Activated CD4-positive, CD25-positive, alpha-beta regulatory T cell treated with anti-CD3 and anti-CD28 coated beads, Interleukin-2, amount 50 U/mL, for 16 hours (primary cell): ENCODE measurements around the gene PIEZO1.

Source experiments
- DNase-seq: peaks from one replicate; pipeline ENCODE4 v3.0.0-alpha.2; 2020; ENCODE audit warnings: low read depth, low spot score

PIEZO1 gene

DNA sequence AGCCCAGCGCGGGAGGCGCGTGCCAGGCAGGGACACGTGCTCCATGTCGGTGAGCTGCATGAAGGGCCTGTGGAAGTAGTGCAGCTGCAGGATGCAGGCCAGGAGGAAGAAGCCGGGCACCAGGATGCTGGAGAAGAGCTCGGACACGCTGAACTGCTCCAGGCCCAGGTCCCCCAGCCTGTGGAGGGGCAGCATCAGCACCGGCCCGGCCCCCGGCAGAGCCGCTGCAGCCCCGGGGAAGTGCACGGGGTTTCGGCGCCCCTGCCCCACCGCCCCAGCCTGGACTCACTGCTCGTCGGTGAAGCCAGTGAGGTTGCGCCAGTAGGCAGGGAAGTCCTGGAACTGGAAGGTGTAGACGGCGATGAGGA is 50.7 kb downstream of the PIEZO1 start:
- no peak for DNase-seq

DNA sequence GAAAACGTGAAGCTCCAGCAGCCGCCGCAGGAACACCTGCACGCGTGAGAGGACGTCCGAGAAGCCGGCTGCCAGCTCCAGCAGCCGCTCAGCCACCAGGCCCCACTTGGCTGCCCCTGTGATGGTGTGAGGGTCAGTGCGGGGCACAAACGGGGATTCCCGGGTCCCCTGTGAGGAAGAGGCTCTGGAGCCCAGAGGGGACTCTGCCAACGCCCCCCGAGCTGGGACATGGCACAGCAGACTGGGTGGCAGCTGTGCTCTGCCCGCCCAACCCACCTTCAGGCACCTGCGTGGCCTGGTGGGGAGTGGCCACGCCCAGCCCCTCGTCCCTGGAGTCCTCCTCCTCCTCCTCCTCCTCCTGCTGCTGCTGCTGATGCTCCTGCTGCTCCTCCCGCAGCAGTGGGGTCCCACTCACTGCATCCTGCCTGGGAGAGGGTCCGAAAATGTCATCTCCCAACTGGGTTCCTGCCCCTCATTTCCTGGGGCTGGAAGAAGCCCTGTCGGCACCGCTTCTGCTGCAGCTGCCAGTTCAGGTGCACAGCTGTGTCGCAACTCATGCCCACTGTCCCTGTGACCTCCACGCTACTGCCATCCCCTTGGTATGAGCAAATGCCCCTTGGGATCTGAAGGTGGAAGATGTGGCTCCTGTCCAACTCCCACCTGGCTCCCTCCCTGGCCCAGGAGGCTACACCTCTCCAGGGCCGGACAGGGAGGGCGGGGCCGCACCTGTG is 51.2 kb downstream of the PIEZO1 start:
- DNase-seq: no peak

DNA sequence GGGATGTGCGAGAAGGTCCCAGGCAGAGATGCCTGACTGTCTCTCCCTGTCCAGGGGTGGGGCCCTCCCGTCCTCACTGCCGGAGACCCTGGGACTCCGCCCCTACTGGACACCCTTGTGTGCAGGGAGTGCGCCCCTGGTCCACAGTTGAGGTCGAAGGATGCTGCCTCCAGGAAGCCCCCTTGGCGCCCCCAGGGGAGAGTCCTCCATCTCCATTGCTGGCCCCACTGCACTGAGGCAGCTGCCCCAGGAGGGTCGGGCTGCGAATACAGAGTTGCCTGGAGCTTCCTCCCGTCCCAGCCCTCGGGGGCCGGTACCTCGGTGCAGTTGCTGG is 52.1 kb downstream of the PIEZO1 start:
- no peak for DNase-seq

DNA sequence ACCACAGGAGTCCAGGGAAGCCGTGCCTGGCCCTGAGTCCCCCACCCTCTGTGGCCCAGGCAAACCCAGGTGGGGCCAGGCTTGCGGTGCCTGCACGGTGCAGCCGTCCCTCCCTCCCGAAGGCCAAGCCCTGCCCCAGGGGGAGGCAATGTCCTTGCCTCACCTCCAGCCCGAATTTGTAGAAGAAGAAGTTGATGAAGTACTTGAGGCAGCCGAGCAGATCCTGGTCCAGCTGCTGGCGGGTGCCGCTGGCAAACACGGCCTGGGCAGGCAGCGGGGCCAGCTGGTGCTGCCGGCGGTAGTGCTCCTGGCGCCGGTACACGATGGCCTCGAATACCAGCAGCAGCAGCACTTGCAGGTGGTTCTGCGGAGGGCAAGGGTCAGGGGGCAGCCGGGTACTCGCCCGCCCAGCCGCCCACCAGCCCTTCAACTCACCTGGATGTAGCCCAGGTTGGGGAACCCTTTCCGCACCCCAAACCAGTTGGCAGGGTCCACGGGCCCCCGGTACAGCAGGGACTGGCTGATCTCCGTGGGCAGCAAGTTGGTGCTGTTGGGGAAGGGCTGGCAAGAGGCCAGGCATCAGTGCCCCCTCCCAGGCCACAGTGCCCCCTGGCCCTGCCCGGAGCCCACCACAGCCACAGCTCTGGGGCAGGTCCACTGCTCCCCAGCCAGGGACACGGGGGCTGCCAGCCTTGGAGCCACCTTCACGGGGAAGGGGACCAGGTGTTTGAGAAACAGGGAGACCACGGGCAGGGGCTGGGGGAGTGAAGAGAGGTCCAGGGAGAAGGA is 52.7 kb downstream of the PIEZO1 start:
- no peak for DNase-seq

DNA sequence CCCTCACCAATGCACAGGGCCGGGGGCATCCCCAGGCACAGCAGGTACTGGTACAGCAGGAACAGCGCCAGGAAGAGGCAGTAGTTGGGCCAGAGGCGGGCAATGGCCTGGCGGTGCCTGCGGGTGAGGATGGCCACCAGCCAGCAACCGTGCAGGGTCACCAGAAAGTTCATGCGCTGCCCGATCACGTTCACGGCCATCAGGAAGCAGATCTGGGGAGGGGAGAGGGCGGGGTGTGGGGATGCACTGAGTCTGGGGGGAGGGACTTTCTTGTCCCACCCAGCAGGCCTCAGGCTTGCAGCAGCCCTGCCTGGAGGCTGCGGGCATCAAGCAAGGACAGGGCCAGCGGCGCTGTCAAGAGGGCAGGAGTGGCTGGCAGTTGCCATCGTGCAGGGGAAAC is 53.3 kb downstream of the PIEZO1 start:
- no peak for DNase-seq

DNA sequence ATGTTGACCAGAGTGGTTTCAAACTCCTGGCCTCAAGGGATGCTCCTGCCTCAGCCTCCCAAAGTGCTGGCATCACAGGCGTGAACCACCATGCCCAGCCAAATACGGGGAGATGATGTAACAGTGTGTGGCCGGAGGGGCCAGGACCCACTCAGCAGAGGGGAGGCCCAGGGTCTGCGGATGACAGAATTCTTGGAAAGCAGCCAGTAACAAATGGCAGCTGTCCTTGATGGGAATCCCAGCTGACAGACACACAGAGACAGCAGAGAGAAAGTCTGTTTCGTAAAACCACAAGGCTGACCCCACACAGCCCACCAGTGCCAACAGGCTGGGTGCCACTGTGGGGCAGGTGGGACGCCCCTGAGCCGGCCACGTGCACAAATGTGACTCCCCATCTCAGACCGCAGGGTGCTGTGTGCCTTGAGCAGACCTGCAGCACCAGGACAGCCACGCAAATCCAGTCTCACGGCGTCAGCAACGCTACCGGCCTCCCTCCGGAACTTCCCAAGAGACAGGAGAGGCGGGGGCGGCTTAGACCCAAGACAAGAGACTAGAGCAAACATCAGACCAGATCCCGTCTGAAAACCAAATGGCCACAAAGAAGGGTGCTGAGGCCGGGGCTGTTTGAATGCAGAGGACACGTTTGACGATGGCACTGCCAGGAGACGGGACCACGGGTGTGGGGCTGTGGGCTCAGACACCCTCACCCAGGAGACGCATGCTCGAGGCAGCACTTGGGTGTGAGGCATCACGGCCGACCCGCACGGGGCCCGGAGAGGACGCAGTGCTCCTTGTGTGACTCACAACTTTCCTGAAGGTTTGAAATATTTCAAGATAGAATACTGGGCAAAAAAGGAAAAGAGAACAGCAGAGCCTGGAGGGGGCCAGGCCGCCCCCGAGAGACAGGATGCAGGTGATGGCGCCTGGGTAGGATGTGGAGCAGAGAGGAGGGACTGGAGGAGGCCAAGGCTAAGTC is 54.1 kb downstream of the PIEZO1 start:
- DNase-seq: no peak

DNA sequence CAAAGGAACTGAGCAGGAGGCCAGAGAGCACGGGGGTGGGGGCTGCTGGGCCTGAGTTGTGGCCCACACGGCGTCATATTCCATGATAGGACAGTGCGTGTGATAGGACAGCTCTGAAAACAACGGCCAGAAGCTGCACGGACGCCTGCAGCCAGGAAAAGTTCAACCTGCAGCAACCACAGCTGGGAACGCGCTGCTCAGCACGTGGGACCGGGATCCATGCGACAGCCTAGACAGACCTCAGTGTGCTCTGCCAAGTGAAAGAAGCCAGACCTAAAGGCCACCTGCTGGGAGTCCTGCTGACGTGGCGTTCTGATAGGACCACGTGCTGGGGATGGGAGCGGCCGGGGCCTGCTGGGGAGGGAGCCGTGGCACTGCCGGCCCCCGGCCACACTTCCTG is 57.1 kb downstream of the PIEZO1 start:
- DNase-seq: no peak

DNA sequence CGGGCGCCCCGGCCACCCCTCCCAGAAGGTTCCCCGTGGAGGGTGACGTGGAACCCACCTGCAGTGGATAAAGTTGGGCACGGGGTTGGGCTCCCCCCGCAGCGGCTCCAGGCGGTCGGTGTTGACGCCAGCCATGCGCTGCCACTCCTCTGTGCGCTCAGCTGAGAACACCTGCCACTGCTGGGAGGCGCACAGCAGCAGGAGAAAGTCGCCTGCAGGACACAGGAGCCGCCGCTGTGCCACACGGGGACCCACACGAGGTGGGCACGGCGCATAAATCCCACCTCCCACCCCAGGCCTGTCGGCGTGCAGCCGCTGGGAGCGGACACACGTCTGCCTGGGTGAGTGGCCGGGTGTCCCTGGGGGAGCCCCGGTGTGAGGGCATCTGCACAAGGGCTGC is 58.0 kb downstream of the PIEZO1 start:
- DNase-seq: no peak

DNA sequence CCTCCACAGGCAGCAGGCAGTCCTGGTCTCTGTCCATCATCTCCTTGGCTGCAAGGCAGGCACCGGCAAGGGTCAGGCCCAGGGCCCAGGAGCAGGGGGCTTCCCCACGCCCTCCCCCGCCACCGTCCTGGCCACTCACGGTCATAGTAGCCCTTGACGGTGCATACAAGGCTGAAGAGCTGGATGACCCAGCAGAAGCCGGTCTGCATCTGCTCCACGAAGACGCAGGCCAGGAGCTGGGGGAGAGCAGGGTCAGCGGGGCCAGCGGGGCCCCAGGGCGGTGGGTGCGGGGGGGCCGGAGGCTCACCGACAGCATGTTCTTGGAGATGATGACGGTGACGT is 58.6 kb downstream of the PIEZO1 start:
- no peak for DNase-seq

DNA sequence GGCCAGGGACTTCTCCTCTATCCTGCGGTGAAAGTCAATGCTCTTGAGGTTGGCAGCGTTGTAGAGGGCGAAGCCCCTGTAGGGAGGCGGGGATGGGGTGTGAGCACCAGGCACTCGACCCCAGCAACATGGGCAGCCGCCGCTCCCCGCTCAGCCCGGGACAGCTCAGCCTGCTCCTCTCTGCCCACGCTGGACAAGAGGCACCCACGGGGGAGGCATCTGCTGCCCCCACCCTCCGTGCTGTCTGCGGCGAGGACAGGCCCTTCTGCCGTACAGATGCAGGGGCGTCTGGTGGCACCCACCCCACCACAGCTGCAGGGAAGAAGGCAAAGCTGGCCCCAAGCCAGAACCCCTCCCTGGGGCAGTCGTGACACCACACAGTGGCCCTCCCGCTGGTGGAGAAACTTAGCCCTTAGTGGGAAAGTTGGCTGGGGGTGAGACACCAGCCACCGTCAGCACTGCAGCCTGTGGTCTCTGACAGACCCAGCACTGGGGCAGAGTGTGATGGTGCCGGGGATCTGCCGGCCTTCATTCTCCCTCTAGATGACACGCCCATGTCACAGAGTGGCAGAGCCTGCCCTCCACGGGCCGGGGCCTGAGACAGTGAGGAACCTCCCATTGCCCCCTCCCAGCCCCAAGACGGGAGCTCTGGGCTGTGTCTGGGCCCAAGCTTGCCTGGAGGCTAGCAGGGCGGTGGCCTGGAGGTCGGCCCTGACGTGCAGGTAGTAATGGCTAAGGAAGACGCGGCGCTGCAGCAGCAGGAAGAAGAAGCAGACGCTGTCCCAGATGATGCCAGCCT is 59.2 kb downstream of the PIEZO1 start:
- no peak for DNase-seq

DNA sequence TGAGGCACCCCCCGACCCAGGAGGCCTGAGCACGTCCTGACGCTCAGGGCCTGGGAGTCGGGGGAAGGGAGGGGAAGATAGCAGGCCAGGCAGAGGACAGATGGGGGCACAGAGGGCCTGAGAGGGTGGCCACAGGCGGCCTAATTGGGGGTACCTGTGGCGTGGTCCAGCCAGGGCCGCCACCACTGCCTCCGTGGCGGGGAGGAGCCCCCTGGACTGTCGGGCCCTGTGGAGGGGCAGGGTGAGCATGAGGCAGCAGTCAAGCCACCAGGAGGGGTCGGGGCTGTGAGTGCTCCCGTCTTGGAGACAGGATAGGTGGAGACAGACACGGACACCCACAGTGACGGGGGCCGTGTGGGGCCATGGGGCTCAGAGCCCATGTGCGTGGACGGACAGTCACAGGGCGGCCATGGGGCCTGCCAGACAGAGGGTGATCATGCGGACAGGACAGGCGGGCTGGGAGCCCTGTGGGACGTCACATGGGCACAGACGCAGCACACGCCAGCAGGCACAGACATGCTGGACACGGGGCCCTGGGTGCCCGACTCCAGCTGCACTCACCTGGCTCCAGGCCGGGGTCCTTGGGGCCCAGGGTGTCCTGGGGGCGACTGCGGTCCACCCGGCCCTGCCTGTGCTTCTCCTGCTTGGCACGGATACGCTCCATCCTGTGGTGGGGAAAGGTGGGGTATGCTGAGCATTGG is 60.0 kb downstream of the PIEZO1 start:
- DNase-seq: no peak

DNA sequence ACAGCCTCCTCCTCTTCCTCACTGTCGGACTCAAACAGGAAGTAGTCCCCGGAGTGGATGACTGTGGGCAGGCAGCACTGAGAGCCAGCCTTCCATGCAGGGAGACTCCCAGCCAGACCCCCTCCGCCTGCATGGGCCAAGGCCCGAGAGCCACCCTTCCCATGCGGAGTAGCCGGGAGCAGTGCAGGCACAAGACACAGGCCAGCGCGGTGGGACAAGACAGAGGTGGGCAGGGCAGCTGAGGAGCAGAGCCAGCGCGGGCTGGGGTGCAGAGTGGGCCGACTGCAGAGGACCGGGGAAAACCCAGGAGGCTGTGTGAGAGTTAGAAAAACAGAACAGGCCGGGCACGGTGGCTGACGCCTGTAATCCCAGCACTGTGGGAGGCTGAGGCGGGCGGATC is 61.1 kb downstream of the PIEZO1 start:
- no peak for DNase-seq

DNA sequence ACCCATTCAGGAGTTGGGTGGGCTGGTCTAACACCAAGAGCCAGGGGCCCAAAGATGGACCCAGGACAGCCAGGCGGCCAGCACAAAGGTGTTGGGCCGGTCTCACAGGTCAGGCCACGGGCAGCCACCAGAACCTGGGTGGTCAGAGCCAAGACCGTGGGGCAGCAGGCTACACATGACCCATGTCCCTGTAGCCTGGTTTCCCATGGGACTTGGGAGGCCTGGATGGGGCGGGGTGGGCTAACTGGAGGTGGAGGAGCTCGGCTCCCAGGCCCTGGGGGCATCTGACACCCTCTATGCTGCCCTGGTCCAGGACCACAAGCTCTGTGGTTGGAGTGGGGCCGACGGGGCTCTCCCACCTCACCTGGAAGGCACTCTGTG is 61.5 kb downstream of the PIEZO1 start:
- no peak for DNase-seq

DNA sequence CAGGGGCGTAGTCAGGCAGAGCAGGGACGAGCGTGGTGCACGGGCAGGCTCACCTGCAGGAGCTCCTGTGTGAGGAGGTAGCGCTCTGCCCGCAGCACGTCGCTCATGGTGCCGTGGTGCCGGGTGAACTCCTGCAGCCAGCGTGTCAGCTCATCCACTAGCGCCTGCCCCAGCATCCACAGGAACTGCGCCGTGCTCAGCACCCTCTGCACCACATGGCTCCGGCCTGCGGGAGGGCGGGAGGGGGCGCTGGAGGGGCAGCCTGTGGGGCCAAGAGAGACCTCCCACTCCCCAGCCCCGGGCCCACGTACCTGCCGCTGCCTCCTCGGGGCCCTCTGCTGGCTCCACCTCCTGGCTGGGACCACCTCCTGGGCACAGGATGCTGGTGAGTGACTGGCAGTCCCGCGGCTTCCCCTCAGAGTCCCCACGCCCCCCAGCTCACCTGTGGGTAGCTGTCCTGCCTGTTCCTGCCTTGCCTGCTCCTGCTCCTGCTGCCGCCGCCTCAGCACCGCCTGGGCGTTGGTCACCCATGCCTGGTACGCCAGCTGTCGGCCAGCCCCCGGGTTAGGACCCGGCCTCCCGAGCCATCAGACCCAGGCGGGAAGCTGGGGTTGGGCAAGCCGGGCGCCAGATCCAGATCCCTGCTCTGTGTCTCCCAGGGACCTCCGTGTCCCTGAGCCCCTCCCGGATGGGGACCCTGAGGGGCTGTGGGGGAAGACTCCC is 62.1 kb downstream of the PIEZO1 start:
- DNase-seq: no peak

DNA sequence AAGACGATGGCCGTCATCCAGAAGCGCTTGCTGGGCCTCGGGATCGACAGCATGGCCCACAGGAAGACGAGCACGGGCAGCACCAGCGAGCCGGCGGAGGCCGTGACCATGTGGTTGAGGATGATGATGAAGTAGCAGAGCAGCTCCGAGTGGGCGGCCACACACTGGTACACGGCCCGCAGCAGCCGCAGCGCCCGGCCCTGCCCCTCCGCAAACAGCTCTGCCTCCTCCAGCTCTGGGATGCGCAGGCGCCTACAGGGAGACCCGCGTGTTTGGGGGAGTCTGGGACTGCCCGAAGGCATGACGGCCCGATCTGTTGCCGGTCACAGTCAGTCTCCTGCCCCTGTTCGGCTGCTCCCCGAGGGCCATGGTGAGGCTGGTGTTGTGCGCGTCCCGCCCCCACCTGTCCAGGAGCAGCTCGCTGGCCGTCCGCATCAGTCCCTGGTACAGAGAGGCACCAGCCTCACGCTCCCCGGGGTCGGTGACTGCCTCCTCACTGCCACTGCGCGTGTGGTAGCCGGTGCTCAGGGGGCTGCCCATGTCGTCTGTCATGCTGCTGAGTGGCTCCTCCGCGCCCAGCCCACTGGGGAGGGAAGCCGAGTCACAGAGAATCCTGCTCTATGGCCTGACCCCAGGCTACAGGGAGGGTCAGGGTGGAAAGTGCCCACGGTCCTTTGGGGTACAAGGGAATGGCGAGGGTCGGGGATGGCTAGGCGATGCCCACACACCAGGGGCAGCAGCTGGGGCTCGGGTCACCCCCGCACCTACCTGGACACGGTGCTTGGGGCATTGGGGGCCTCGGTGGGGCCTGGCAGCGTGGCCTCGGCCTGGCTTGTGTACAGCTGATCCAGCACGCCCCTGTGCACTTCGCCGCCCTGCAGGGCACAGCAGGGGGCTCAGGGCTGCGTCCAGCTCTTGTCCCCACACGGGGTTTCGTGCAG is 62.9 kb downstream of the PIEZO1 start:
- no peak for DNase-seq

DNA sequence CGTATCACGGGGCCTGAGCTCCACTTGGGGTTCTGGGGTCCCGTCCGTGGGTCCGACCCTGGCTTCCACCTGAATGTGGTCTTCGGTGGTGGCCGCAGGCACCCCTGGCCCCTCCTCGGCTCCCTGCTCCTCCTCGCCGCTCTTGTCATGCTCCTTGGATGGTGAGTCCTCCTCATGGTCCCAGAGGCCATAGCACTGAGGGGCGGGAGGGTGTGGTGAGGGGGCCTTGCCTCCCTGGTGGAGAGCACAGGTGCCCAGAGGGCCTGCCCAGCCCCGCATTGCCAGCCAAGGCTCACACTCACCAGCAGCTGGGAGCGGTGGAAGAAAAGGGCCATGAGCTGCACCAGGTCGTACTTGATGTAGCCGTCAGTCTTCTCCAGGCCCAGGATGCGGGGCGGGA is 63.8 kb downstream of the PIEZO1 start:
- DNase-seq: no peak

DNA sequence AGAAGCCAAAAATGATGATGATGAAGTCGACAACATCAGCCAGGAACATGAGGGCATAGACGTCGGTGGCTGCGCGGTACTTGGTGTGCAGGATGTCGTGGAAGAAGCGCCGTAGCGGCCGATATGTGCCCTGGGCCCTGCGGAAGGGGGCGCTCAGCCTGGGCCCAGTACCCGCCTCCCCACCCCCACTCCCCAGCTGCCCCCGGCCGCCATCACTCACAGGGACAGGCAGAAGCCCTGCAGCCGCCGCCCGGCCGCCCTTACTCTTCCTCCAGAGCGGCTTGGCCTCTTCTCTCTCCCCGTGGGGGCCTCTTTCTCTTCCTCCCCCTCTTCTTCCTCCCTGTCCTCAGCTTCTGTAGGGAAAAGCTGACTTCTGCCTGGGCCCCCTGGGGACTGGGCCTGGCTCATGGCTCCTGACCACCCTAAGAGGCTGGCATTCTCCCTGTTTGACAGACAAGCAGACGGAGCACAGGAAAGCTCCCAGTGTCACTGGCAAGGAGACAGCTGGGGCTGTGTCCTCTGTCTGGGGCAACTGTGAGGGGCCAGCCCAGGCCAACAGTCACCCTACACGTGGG is 64.5 kb downstream of the PIEZO1 start:
- no peak for DNase-seq

DNA sequence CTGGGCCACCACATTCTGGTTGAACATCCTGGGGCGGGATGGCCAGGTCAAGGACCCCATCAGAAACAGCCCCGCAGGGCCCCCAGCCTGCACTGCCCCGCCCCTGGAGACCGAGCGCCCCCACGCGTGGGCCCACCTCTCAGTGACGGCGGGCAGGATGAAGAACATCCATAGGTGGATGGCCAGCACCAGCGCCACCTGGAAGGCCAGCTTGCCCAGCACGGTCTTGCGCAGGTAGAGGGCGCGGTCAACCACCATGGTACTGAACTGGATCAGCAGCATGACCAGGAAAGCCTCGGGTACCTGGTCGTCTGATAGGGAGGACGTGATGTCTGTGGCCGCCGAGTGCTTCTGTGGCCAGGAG is 65.1 kb downstream of the PIEZO1 start:
- no peak for DNase-seq
